BLaER1 treated with 17β-estradiol and CSF1 and Interleukin-3, amounts not matched to agents 10 nM and 100 nM (cell line): ENCODE measurements around the gene AHDC1.

Experiments used
- H3K27ac ChIP-seq, 11 experiments: shearing (Covaris generic); formaldehyde crosslinking; 2 replicates each; pipeline ENCODE4 v1.8.1; 2022
- H3K27me3 ChIP-seq, 11 experiments: shearing (Covaris generic); formaldehyde crosslinking; 2 replicates each; pipeline ENCODE4 v1.8.1; 2022
- H3K36me3 ChIP-seq, 11 experiments: shearing (Covaris generic); formaldehyde crosslinking; 2 replicates each; pipeline ENCODE4 v1.8.1; 2022
- H3K4me1 ChIP-seq, 10 experiments: shearing (Covaris generic); formaldehyde crosslinking; 2 replicates each; pipeline ENCODE4 v1.8.1; 2022
- H3K4me2 ChIP-seq, 11 experiments: shearing (Covaris generic); formaldehyde crosslinking; 2 replicates each; pipeline ENCODE4 v1.8.1; 2022
- H3K4me3 ChIP-seq, 10 experiments: shearing (Covaris generic); formaldehyde crosslinking; 2 replicates each; pipeline ENCODE4 v1.8.1; 2022
- H3K9ac ChIP-seq, 11 experiments: shearing (Covaris generic); formaldehyde crosslinking; 2 replicates each; pipeline ENCODE4 v1.8.1; 2022
- H3K9me3 ChIP-seq, 11 experiments: shearing (Covaris generic); formaldehyde crosslinking; replicated peaks in 1 of 11; 2 replicates each; pipeline ENCODE4 v1.8.1; 2022
- H4K20me1 ChIP-seq, 11 experiments: shearing (Covaris generic); formaldehyde crosslinking; 2 replicates each; pipeline ENCODE4 v1.8.1; 2022
- Cebpa-rat ChIP-seq, 11 experiments: shearing (Covaris generic); IDR thresholded peaks; 2 replicates each; pipeline ENCODE4 v1.8.1; 2022

AHDC1 gene

GRCh38 chr1:27598902-27599528, 4.9 kb downstream of the AHDC1 start:
- Histone ChIP-seq H3K27me3 (no peaks in the 10 kb centered on the region), H3K4me3 (peak overlapping the region; percentile 20 to 99 (median 91); a peak in 19 of 20 replicates), H3K9me3 (no peaks in the 10 kb centered on the region), H4K20me1 (peaks cover 77 to 88% (median 85%) of the 10 kb centered on the region in 11 experiments), H3K4me2 (peak overlapping the region; percentile 87 to 100 (median 97)), H3K9ac (peak overlapping the region; percentile 56 to 95 (median 92)), H3K4me1 (peaks cover 76 to 84% (median 81%) of the 10 kb centered on the region in 10 experiments), H3K36me3 (peaks cover 0 to 20% (median 6%) of the 10 kb centered on the region in 11 experiments; a peak in 7 of 22 replicates), H3K27ac (peak overlapping the region in 10 of 11 experiments; percentile 44 to 91 (median 82); a peak in 18 of 22 replicates)
- TF ChIP-seq Cebpa-rat (IDR thresholded peaks at IDR 0.05): no peak

DNA sequence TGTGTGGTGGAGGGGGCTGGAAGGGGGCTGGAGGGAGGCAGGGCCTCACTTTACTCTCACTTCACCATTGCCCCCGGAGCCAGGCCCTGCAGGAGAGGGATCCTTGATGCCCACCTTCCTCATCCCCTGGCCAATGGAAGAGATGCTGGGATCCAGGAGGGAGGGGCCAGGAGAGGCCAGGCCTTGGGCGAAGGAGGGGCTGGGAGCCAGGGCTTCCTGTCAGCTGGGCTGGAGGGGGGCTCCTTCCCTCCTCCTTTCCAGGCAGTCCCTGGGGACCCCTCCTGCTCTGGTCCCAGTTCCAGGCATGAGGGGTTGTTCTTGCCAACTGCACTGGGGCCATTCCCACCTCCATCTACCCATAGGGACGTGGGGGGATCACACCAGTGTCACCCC, 5.7 kb downstream of the AHDC1 start:
- Histone ChIP-seq H3K4me3 (peak overlapping the region; percentile 2 to 99 (median 88); a peak in 17 of 20 replicates), H4K20me1 (peaks cover 84 to 95% (median 93%) of the 10 kb centered on the region in 11 experiments), H3K27me3 (no peaks in the 10 kb centered on the region), H3K4me1 (peaks cover 83 to 92% (median 88%) of the 10 kb centered on the region in 10 experiments), H3K36me3 (peaks cover 0 to 26% (median 9%) of the 10 kb centered on the region in 11 experiments; a peak in 8 of 22 replicates), H3K4me2 (peak overlapping the region; percentile 87 to 100 (median 97)), H3K9ac (peak overlapping the region; percentile 56 to 95 (median 92); a peak in 21 of 22 replicates), H3K27ac (peak overlapping the region in 9 of 11 experiments; percentile 58 to 91 (median 83); a peak in 17 of 22 replicates), H3K9me3 (no peaks in the 10 kb centered on the region)
- TF ChIP-seq Cebpa-rat (IDR thresholded peaks at IDR 0.05): no peak

DNA sequence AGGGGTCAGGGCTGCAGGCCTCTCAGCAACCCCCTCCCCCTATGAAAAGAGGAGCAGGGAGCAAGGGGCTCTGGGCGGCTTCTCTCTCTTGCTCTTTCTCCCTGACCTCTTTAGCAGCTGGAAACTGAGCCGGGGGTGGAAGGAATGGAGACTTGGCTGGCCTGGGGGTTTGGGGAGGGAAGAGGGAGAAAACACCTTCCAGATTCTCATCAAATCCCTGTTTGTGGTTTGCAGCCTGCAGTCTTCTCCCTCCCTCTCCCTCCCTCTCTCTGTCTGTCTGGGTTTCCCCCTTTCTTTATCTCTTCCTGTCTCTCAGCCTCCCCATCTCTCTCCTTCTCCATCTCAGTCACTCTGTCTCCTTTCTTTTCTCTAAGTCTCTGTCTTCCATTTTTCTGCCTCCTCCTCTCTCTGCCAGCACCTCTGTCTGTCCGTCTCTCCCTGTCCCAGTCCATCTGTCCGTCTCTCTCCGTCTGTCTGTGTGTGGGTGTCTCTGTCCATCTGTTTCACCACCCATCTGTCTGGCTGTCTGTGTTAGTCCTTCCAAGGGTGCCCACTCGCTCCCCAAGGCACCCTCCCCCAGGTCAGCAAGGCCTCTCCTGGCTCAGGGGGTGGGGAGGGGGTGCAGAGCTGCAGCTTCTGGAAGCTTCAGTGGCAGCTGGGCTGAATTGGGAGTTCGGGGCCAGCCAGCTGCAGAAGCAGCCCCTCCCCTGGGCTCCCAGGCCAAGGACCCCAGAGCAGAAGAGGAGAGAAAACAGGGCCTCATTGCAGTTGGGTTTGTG, 6.2 kb downstream of the AHDC1 start:
- H3K9ac ChIP-seq: peak overlapping the region; percentile 56 to 95 (median 92)
- H4K20me1 ChIP-seq: peaks cover 90 to 100% (median 99%) of the 10 kb centered on the region in 11 experiments
- H3K36me3 ChIP-seq: peaks cover 0 to 27% (median 9%) of the 10 kb centered on the region in 11 experiments; a peak in 8 of 22 replicates
- peak overlapping the region in 9 of 11 experiments; percentile 58 to 91 (median 83); a peak in 17 of 22 replicates for H3K27ac ChIP-seq
- peaks cover 89 to 97% (median 94%) of the 10 kb centered on the region in 10 experiments for H3K4me1 ChIP-seq
- no peak for TF ChIP-seq Cebpa-rat (IDR thresholded peaks at IDR 0.05)
- H3K4me3 ChIP-seq: peak overlapping the region; percentile 2 to 99 (median 88); a peak in 17 of 20 replicates
- no peaks in the 10 kb centered on the region for H3K9me3 ChIP-seq
- no peaks in the 10 kb centered on the region for H3K27me3 ChIP-seq
- peak overlapping the region; percentile 87 to 100 (median 97) for H3K4me2 ChIP-seq

GRCh38 chr1:27596986-27597385, 7.0 kb downstream of the AHDC1 start:
- Histone ChIP-seq H3K27me3 (no peaks in the 10 kb centered on the region), H3K27ac (peak overlapping the region in 6 of 11 experiments; percentile 65 to 91 (median 86); a peak in 3 of 22 replicates), H3K4me3 (peak overlapping the region in 6 of 10 experiments; percentile 59 to 99 (median 94); a peak in 10 of 20 replicates), H3K36me3 (peaks cover 0 to 29% (median 9%) of the 10 kb centered on the region in 11 experiments; a peak in 8 of 22 replicates), H3K9me3 (no peaks in the 10 kb centered on the region), H3K4me1 (peaks cover 94 to 100% (median 100%) of the 10 kb centered on the region in 10 experiments), H3K9ac (peak overlapping the region; percentile 56 to 95 (median 92); a peak in 19 of 22 replicates), H4K20me1 (peaks cover 97 to 100% (median 100%) of the 10 kb centered on the region in 11 experiments), H3K4me2 (peak overlapping the region; percentile 87 to 100 (median 97))
- no peak for TF ChIP-seq Cebpa-rat (IDR thresholded peaks at IDR 0.05)

GRCh38 chr1:27596261-27596660, 7.7 kb downstream of the AHDC1 start:
- H3K36me3 ChIP-seq: peaks cover 0 to 32% (median 9%) of the 10 kb centered on the region in 11 experiments; a peak in 8 of 22 replicates
- peaks cover 98 to 100% (median 100%) of the 10 kb centered on the region in 10 experiments for H3K4me1 ChIP-seq
- H4K20me1 ChIP-seq: peaks cover 97 to 100% (median 100%) of the 10 kb centered on the region in 11 experiments
- TF ChIP-seq Cebpa-rat (IDR thresholded peaks at IDR 0.05): no peak
- H3K9ac ChIP-seq: peak overlapping the region; percentile 36 to 95 (median 66); a peak in 20 of 22 replicates
- no peaks in the 10 kb centered on the region for H3K9me3 ChIP-seq
- peak overlapping the region; percentile 87 to 100 (median 97) for H3K4me2 ChIP-seq
- peak overlapping the region in 5 of 10 experiments; percentile 17 to 99 (median 43); a peak in 10 of 20 replicates for H3K4me3 ChIP-seq
- H3K27me3 ChIP-seq: no peaks in the 10 kb centered on the region
- H3K27ac ChIP-seq: peak overlapping the region in 9 of 11 experiments; percentile 33 to 69 (median 57); a peak in 15 of 22 replicates

GRCh38 chr1:27595597-27595996, 8.3 kb downstream of the AHDC1 start:
- no peaks in the 10 kb centered on the region for H3K27me3 ChIP-seq
- no peak for TF ChIP-seq Cebpa-rat (IDR thresholded peaks at IDR 0.05)
- peaks cover 0 to 34% (median 9%) of the 10 kb centered on the region in 11 experiments; a peak in 8 of 22 replicates for H3K36me3 ChIP-seq
- H3K9ac ChIP-seq: peak overlapping the region; percentile 36 to 95 (median 66); a peak in 20 of 22 replicates
- peaks cover 98 to 100% (median 100%) of the 10 kb centered on the region in 10 experiments for H3K4me1 ChIP-seq
- peak overlapping the region in 4 of 10 experiments; percentile 35 to 99 (median 68); a peak in 6 of 20 replicates for H3K4me3 ChIP-seq
- peak overlapping the region in 7 of 11 experiments; percentile 36 to 69 (median 62); a peak in 12 of 22 replicates for H3K27ac ChIP-seq
- no peaks in the 10 kb centered on the region for H3K9me3 ChIP-seq
- peaks cover 98 to 100% (median 100%) of the 10 kb centered on the region in 11 experiments for H4K20me1 ChIP-seq
- H3K4me2 ChIP-seq: peak overlapping the region; percentile 87 to 100 (median 97)

DNA sequence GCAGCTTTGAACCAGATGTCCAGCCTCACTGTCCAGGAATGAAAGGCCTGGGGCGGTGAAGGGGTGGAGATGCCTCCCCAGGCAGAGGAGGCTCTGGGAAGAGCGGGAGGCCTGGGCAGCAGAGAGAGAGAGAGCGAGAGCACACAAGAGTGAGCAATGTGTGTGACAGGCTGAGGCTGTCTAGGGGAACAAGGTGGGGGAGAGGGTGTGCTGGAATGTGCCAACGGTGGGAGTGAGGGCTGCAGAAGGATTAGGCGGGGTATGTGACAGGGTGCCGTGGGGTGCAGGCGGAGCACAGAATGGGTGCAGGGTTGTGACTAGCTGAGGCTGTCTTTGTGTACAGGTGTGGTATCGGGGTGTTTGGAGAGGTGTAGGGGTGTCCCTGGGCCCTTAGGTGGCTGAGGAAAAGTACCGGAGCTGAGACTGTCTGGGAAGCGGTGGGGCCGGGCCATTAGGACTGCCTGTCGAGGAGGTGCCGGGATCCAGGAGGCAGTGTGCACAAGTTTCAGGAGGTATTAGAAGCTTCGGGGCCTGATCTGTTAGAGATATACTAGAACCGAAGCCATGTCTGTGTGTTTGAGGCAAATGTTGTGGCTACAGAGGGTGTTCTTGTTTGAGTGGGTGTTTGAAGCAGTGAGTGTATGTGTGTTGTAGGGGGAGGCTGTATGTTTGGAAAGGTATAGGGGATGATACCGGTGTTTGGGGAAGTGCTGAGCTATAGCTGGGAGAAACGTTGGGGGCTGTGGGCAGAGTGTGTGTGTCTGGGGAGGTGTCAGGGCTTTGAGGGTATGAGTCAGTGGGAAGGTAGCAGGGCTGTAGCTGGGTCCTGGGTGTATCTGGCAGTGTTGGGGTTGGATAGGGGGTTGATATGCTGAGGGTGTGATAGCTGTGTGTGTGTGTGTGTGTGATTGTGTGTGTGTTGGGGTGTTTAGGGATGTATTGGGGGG, 9.1 kb downstream of the AHDC1 start:
- H3K36me3 ChIP-seq: peaks cover 0 to 40% (median 11%) of the 10 kb centered on the region in 11 experiments; a peak in 10 of 22 replicates
- peaks cover 99 to 100% (median 100%) of the 10 kb centered on the region in 11 experiments for H4K20me1 ChIP-seq
- H3K9ac ChIP-seq: peak overlapping the region; percentile 16 to 95 (median 60); a peak in 15 of 22 replicates
- TF ChIP-seq Cebpa-rat (IDR thresholded peaks at IDR 0.05): no peak
- H3K4me3 ChIP-seq: no peak overlapping the region
- no peaks in the 10 kb centered on the region for H3K9me3 ChIP-seq
- peaks cover 98 to 100% (median 100%) of the 10 kb centered on the region in 10 experiments for H3K4me1 ChIP-seq
- H3K27ac ChIP-seq: peak overlapping the region in 6 of 11 experiments; percentile 40 to 69 (median 64); a peak in 10 of 22 replicates
- H3K27me3 ChIP-seq: no peaks in the 10 kb centered on the region
- H3K4me2 ChIP-seq: peak overlapping the region; percentile 87 to 100 (median 97)
